OCI-LY7 (cell line): Measurements from ENCODE around the gene RIN3.

Experiments
- EZH2phosphoT487 ChIP-seq: fragments of 200-600 bp; sonication (generic); IDR thresholded peaks from 2 replicates; pipeline ENCODE4 v1.6.1; 2018; ENCODE audit warnings: low read depth, borderline replicate concordance, mild to moderate bottlenecking, mixed run types, antibody characterized with exemption, low read length, moderate library complexity, mixed read lengths
- TF ChIP-seq, protein P1 (sequence below): fragments of 200-600 bp; sonication (generic); conservative IDR thresholded peaks from 2 replicates; pipeline ENCODE4 v1.5.1; 2014; ENCODE audit warnings: mild to moderate bottlenecking, antibody characterized with exemption, low read length, moderate library complexity, mixed read lengths

- TF ChIP-seq, protein P1, sequence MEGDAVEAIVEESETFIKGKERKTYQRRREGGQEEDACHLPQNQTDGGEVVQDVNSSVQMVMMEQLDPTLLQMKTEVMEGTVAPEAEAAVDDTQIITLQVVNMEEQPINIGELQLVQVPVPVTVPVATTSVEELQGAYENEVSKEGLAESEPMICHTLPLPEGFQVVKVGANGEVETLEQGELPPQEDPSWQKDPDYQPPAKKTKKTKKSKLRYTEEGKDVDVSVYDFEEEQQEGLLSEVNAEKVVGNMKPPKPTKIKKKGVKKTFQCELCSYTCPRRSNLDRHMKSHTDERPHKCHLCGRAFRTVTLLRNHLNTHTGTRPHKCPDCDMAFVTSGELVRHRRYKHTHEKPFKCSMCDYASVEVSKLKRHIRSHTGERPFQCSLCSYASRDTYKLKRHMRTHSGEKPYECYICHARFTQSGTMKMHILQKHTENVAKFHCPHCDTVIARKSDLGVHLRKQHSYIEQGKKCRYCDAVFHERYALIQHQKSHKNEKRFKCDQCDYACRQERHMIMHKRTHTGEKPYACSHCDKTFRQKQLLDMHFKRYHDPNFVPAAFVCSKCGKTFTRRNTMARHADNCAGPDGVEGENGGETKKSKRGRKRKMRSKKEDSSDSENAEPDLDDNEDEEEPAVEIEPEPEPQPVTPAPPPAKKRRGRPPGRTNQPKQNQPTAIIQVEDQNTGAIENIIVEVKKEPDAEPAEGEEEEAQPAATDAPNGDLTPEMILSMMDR = no peak
- TF ChIP-seq EZH2phosphoT487 = no peak
Measured at GRCh38 chr14:92557544-92557912, 43.9 kb downstream of the RIN3 start.
